ENCODE results near the gene ESRRB. TPM values are rescaled to one million over a fixed set of nuclear protein-coding genes. Genes with fewer than 3 reads are reported as not detected.

Gene ESRRB
- total RNA-seq, 1 donor from 2014 or later = not detected

- H3K36me3 Mint-ChIP-seq (ENCODE audit: unreplicated experiment) = no peaks in the 10 kb centered on the region
- H3K27ac Mint-ChIP-seq (ENCODE audit: unreplicated experiment) = no peak overlapping the region
- no peaks in the 10 kb centered on the region for H3K4me1 Mint-ChIP-seq (ENCODE audit: unreplicated experiment)
- no peak for DNase-seq (ENCODE audit: extremely low spot score, unreplicated experiment)
- no peaks in the 10 kb centered on the region for H3K9me3 Mint-ChIP-seq (ENCODE audit: unreplicated experiment)
- H3K27me3 Mint-ChIP-seq (ENCODE audit: unreplicated experiment) = peaks cover 3% of the 10 kb centered on the region
- no peak overlapping the region for H3K4me3 Mint-ChIP-seq (ENCODE audit: unreplicated experiment)
- TF ChIP-seq CTCF (IDR thresholded peaks at IDR 0.05) = no peak
Measured at GRCh38 chr14:76509311-76509710, 133.4 kb downstream of the ESRRB start.

GRCh38 chr14:76510181-76510580, 134.2 kb downstream of the ESRRB start:
- no peaks in the 10 kb centered on the region for H3K4me1 Mint-ChIP-seq (ENCODE audit: unreplicated experiment)
- no peak overlapping the region for H3K4me3 Mint-ChIP-seq (ENCODE audit: unreplicated experiment)
- no peaks in the 10 kb centered on the region for H3K9me3 Mint-ChIP-seq (ENCODE audit: unreplicated experiment)
- no peak for DNase-seq (ENCODE audit: extremely low spot score, unreplicated experiment)
- peaks cover 3% of the 10 kb centered on the region for H3K27me3 Mint-ChIP-seq (ENCODE audit: unreplicated experiment)
- H3K27ac Mint-ChIP-seq (ENCODE audit: unreplicated experiment) = no peak overlapping the region
- no peak for TF ChIP-seq CTCF (IDR thresholded peaks at IDR 0.05)
- H3K36me3 Mint-ChIP-seq (ENCODE audit: unreplicated experiment) = no peaks in the 10 kb centered on the region

GRCh38 chr14:76514213-76514998, 138.5 kb downstream of the ESRRB start:
- no peaks in the 10 kb centered on the region for H3K9me3 Mint-ChIP-seq (ENCODE audit: unreplicated experiment)
- H3K27me3 Mint-ChIP-seq (ENCODE audit: unreplicated experiment) = peaks cover 3% of the 10 kb centered on the region
- no peaks in the 10 kb centered on the region for H3K4me1 Mint-ChIP-seq (ENCODE audit: unreplicated experiment)
- no peak overlapping the region for H3K27ac Mint-ChIP-seq (ENCODE audit: unreplicated experiment)
- H3K36me3 Mint-ChIP-seq (ENCODE audit: unreplicated experiment) = no peaks in the 10 kb centered on the region
- no peak for TF ChIP-seq CTCF (IDR thresholded peaks at IDR 0.05)
- no peak overlapping the region for H3K4me3 Mint-ChIP-seq (ENCODE audit: unreplicated experiment)
- no peak for DNase-seq (ENCODE audit: extremely low spot score, unreplicated experiment)

GRCh38 chr14:76516884-76517283, 140.9 kb downstream of the ESRRB start:
- H3K27me3 Mint-ChIP-seq (ENCODE audit: unreplicated experiment) = peaks cover 3% of the 10 kb centered on the region
- no peaks in the 10 kb centered on the region for H3K36me3 Mint-ChIP-seq (ENCODE audit: unreplicated experiment)
- H3K27ac Mint-ChIP-seq (ENCODE audit: unreplicated experiment) = no peak overlapping the region
- no peak overlapping the region for H3K4me3 Mint-ChIP-seq (ENCODE audit: unreplicated experiment)
- peaks cover 4% of the 10 kb centered on the region for H3K9me3 Mint-ChIP-seq (ENCODE audit: unreplicated experiment)
- H3K4me1 Mint-ChIP-seq (ENCODE audit: unreplicated experiment) = no peaks in the 10 kb centered on the region
- no peak for TF ChIP-seq CTCF (IDR thresholded peaks at IDR 0.05)
- DNase-seq (ENCODE audit: extremely low spot score, unreplicated experiment) = no peak

GRCh38 chr14:76518366-76518765, 142.4 kb downstream of the ESRRB start:
- DNase-seq (ENCODE audit: extremely low spot score, unreplicated experiment) = no peak
- TF ChIP-seq CTCF (IDR thresholded peaks at IDR 0.05) = no peak
- no peaks in the 10 kb centered on the region for H3K4me1 Mint-ChIP-seq (ENCODE audit: unreplicated experiment)
- H3K27me3 Mint-ChIP-seq (ENCODE audit: unreplicated experiment) = peaks cover 3% of the 10 kb centered on the region
- H3K27ac Mint-ChIP-seq (ENCODE audit: unreplicated experiment) = no peak overlapping the region
- H3K36me3 Mint-ChIP-seq (ENCODE audit: unreplicated experiment) = no peaks in the 10 kb centered on the region
- peaks cover 4% of the 10 kb centered on the region for H3K9me3 Mint-ChIP-seq (ENCODE audit: unreplicated experiment)
- H3K4me3 Mint-ChIP-seq (ENCODE audit: unreplicated experiment) = no peak overlapping the region

All from osteocyte (in vitro differentiated cells).